ENCODE data around the gene IQCN. TPM values are rescaled to one million over a fixed set of nuclear protein-coding genes. Genes with fewer than 3 reads are reported as not detected.
A peak's percentile ranks its signal among the peaks of the same experiment; 100 is the strongest.

The IQCN gene
- total RNA-seq, 1 donor from 2014 or later: 17.8 TPM

DNA sequence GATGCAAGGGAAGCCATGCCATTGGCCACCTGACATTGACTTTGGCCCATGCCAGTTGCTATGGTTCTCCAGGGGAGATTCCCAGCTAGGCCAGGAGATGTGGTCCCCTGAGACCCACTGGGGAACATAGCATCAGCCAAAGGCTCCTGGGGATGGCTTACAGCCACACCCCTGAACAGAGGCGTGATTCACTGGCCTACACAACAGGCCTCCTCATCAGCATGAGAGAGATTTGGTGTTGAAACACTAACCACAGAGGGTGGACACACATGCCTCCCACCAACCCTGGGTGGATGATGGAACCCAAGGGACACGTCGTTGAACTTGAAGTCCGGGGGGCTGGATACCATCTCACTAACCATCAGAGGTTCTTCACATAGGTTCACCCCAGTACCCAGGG, 14.4 kb downstream of the IQCN start:
- Mint-ChIP-seq H3K4me3 (no peak overlapping the region), H3K4me1 (peaks cover 6% of the 10 kb centered on the region), H3K36me3 (ENCODE audit: low read depth) (peaks cover 27% of the 10 kb centered on the region), H3K27ac (no peak overlapping the region), H3K27me3 (no peaks in the 10 kb centered on the region), H3K9me3 (no peaks in the 10 kb centered on the region)
- DNase-seq (no peak), ATAC-seq (ENCODE audit: low read depth) (no peak)
- TF ChIP-seq, protein P1, sequence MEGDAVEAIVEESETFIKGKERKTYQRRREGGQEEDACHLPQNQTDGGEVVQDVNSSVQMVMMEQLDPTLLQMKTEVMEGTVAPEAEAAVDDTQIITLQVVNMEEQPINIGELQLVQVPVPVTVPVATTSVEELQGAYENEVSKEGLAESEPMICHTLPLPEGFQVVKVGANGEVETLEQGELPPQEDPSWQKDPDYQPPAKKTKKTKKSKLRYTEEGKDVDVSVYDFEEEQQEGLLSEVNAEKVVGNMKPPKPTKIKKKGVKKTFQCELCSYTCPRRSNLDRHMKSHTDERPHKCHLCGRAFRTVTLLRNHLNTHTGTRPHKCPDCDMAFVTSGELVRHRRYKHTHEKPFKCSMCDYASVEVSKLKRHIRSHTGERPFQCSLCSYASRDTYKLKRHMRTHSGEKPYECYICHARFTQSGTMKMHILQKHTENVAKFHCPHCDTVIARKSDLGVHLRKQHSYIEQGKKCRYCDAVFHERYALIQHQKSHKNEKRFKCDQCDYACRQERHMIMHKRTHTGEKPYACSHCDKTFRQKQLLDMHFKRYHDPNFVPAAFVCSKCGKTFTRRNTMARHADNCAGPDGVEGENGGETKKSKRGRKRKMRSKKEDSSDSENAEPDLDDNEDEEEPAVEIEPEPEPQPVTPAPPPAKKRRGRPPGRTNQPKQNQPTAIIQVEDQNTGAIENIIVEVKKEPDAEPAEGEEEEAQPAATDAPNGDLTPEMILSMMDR (IDR thresholded peaks at IDR 0.05): no peak
- intact Hi-C loops (cut with micrococcal nuclease): no loop called here
- POLR2A ChIA-PET: no interaction called here
- CTCF ChIA-PET: no interaction called here

DNA sequence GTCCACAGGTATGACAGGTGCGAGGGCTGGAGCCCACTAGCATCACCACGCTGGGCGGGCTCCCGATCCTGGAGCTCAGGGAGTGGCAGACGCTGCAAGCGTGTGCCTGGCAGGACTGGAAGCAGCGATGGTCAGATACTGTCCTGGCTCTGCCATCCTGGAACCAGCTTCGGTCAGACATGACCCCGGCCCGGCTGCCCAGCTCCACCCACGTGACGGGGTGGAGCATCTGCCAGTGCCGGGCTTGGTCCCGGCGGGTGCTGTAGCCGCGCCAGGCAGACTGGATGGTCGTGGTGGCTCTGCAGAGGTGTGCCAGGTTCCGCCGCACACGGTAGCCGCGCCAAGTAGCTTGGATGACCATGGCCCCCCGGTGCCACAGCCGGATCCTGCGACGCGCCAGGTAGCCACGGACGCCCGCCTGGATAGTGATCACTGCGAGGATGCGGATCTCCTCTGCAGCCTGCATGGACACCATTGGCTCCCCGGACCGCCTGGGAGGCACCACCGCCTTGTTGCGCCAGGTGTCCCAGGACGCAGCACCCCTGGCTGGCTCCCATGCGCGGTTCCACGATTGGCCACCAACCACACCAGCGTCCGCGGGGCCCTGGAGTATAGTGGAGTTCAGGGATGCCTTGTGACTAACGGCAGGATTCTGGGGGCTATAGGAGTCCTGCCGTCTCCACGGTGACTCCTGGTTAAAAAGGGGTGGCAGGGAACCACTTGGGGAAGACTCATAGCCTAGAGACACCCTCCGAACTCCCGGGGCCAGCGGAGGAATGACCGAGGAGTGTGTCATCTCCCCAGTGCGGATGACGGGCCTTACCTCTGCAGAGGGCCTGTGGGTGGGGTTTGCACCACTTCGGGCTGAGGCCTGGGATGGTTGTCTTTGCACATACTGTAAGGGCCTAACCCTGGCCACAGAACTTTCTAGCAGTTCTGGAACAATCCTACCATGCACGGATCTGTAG, 16.5 kb downstream of the IQCN start:
- intact Hi-C loops (cut with micrococcal nuclease): no loop called here
- ChIA-PET POLR2A (interaction anchor here (0.6 kb wide), 1 partner anchor 19 kb away, joined by 3 read pairs; no protein-coding TSS in a partner anchor), CTCF (interaction anchor here (1.0 to 6.0 kb wide), 2 partner anchors 22 to 49 kb away, joined by 3 to 30 read pairs; partner anchors contain the start of gene JUND)
- DNase-seq (no peak), ATAC-seq (ENCODE audit: low read depth) (no peak)
- Mint-ChIP-seq H3K9me3 (no peaks in the 10 kb centered on the region), H3K27ac (no peak overlapping the region), H3K36me3 (ENCODE audit: low read depth) (peaks cover 13% of the 10 kb centered on the region), H3K27me3 (no peaks in the 10 kb centered on the region), H3K4me3 (no peak overlapping the region), H3K4me1 (peaks cover 26% of the 10 kb centered on the region)
- TF ChIP-seq, protein P1 (IDR thresholded peaks at IDR 0.05): no peak

DNA sequence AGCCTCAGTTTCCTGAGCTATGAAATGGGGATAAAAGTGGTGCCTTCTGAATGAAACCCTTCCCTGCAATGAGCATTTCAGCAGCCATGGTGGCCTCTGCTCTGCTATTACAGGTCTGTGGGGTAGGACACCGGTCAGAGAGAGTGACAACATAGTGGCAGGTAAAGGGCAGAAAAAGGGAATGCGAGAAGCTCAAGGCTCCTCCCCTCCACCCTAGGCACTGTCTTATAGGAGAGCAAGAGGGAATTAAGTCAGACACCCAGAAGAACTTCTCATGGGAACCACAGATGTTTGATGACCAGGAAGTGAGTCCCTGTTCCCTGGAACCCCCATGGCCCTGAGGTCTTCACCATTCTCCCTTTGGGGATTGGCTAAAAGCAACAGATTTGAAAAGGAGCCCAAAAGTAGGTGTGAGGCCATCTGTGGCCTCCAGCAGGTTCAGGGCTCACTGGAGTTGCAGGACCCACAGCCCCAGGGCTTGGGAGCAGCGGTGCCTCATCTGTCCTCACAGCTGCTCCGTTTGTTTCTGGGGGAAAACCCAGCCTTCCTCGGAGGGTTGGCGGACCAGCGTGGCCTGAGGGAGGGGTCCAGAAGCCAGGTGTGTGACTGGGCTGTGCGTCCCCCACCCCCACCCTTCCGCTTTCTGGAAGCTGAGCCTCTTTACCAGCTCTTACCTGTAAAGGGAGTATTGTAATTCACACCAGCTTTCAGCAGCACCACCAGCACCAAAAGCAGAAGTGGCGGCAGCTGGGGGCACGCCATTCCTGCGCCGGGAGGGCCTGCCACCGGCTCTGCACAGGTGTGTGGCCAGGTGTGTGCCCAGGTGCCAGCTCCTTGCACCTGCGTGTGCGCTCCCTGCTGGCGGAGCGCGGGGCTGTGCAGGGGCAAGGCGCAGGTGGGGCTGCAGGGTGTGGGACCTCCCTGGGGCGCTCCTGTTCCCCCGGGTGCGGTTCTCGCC, 19.4 kb downstream of the IQCN start:
- ChIA-PET CTCF (interaction anchor here (0.9 to 7.7 kb wide), 9 partner anchors 25 to 247 kb away, joined by 3 to 95 read pairs (median 6); partner anchors contain the start of genes ARRDC2 and JUND), POLR2A (interaction anchor here (0.5 to 4.3 kb wide), 16 partner anchors 18 to 396 kb away, joined by 3 to 42 read pairs (median 4); partner anchors contain the start of genes IQCN, JUND, KXD1 and LSM4)
- intact Hi-C loops (cut with micrococcal nuclease): no loop called here
- H3K9me3 Mint-ChIP-seq: no peaks in the 10 kb centered on the region
- H3K27me3 Mint-ChIP-seq: peaks cover 2% of the 10 kb centered on the region
- peak overlapping the region; percentile 50 for H3K27ac Mint-ChIP-seq
- H3K4me1 Mint-ChIP-seq: peaks cover 33% of the 10 kb centered on the region
- DNase-seq: peak; percentile 46
- ATAC-seq (ENCODE audit: low read depth): peak; percentile 23
- H3K4me3 Mint-ChIP-seq: no peak overlapping the region
- TF ChIP-seq, protein P1 (IDR thresholded peaks at IDR 0.05): no peak
- peaks cover 7% of the 10 kb centered on the region for H3K36me3 Mint-ChIP-seq (ENCODE audit: low read depth)

DNA sequence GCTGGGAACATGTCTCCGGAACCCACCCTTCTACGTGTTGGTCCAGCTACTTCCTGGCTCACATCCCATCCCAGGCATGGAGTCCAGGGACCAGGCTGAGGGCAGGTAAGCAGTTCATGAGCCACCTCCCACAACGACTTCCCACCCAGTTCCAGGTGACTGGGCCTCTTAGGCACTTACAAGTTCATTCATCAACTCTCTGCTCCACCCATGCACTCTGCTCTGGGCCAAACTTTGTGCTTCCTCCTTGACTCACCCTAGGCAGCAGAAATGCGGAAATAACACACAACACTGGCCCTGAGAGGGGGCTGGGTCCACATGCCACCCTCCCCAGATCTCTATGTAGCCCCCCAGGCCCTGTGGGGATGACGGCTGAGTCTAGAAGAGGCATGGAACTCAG, 20.5 kb downstream of the IQCN start:
- peaks cover 2% of the 10 kb centered on the region for H3K27me3 Mint-ChIP-seq
- H3K9me3 Mint-ChIP-seq: no peaks in the 10 kb centered on the region
- ChIA-PET CTCF (interaction anchor here (0.9 to 7.7 kb wide), 12 partner anchors 18 to 246 kb away, joined by 3 to 95 read pairs (median 7); partner anchors contain the start of genes ARRDC2 and JUND), POLR2A (interaction anchor here (0.5 to 4.3 kb wide), 10 partner anchors 22 to 304 kb away, joined by 3 to 42 read pairs (median 6); partner anchors contain the start of genes JUND, KXD1, MPV17L2 and RAB3A)
- H3K36me3 Mint-ChIP-seq (ENCODE audit: low read depth): peaks cover 6% of the 10 kb centered on the region
- H3K27ac Mint-ChIP-seq: peak overlapping the region; percentile 50
- ATAC-seq (ENCODE audit: low read depth): peak; percentile 79
- no peak overlapping the region for H3K4me3 Mint-ChIP-seq
- TF ChIP-seq, protein P1 (IDR thresholded peaks at IDR 0.05): no peak
- intact Hi-C loops (cut with micrococcal nuclease): loop anchor here (2.0 kb wide), 1 partner anchor 85 kb away; no protein-coding TSS in a partner anchor
- peaks cover 33% of the 10 kb centered on the region for H3K4me1 Mint-ChIP-seq
- no peak for DNase-seq
